Measurements from ENCODE around the gene DNMT3B. TPM values are rescaled to one million over a fixed set of nuclear protein-coding genes. Genes with fewer than 3 reads are reported as not detected.

DNMT3B gene
- total RNA-seq, 2 donors from 2014 or later = 0.38 to 0.56 TPM

DNA sequence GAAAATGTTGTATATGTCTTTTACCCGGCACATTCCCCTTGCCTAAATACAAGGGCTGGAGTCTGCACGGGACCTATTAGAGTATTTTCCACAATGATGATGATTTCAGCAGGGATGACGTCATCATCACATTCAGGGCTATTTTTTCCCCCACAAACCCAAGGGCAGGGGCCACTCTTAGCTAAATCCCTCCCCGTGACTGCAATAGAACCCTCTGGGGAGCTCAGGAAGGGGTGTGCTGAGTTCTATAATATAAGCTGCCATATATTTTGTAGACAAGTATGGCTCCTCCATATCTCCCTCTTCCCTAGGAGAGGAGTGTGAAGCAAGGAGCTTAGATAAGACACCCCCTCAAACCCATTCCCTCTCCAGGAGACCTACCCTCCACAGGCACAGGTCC lies 46.3 kb downstream of the DNMT3B start:
- no peak for DNase-seq (ENCODE audit: low spot score)
- intact Hi-C loops (cut with DNase I) = no loop called here

DNA sequence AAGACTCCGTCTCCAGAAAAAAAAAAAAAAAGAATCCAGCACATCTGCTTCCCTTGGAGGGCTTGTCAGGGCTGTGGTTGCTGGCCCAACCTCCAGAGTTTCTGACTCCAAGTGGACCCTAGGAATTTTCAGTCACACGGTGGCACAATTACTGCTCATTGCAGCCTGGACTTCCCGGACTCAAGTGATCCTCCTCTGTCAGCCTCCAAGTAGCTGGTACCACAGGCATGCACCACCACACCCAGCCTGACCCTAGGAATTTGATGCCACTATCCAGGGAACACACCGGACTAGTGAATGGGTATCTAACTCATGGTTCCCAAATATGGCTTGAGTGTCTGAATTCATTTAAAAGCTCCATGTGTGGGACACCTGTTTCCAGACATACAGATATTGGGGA lies 47.7 kb downstream of the DNMT3B start:
- DNase-seq (ENCODE audit: low spot score) = no peak
- intact Hi-C loops (cut with DNase I) = no loop called here

DNA sequence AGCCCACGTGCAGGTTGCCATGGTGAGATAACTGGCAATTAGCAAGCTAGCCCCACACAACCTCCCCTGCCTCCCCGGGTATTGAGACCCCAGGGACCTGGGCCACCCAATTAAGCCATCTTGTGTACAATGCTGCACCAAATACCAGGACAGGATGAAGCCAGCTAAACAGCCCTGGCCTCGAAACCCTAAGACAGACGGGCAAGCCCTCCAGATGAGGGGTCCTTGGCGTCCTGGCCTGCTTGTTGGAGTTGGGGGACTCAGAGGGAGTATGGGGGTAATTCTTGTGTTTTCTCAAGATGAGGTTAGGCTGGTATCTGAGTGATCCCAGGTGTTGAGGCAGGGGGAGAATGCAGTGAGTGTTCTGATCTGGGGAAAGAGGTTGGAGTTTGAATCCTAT lies 48.8 kb downstream of the DNMT3B start:
- intact Hi-C loops (cut with DNase I) = no loop called here
- DNase-seq (ENCODE audit: low spot score) = peak; percentile 14

DNA sequence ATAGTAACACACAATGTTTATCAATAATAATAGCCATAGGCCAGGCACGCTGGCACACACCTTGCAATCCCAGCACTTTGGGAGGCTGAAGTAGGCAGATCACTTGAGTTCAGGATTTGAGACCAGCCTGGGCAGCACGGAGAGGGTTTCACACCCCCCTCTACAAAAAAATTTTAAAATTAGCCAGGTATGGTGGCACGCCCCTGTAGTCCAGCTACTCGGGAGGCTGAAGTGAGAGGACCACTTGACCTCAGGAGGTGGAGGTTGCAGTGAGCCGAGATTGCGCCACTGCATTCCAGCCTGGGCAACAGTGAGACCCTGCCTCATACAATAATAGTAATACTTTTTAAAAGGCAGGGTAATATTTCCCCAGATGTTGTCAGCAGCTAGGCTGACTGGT lies 49.7 kb downstream of the DNMT3B start:
- intact Hi-C loops (cut with DNase I) = no loop called here
- DNase-seq (ENCODE audit: low spot score) = peak; percentile 35

DNA sequence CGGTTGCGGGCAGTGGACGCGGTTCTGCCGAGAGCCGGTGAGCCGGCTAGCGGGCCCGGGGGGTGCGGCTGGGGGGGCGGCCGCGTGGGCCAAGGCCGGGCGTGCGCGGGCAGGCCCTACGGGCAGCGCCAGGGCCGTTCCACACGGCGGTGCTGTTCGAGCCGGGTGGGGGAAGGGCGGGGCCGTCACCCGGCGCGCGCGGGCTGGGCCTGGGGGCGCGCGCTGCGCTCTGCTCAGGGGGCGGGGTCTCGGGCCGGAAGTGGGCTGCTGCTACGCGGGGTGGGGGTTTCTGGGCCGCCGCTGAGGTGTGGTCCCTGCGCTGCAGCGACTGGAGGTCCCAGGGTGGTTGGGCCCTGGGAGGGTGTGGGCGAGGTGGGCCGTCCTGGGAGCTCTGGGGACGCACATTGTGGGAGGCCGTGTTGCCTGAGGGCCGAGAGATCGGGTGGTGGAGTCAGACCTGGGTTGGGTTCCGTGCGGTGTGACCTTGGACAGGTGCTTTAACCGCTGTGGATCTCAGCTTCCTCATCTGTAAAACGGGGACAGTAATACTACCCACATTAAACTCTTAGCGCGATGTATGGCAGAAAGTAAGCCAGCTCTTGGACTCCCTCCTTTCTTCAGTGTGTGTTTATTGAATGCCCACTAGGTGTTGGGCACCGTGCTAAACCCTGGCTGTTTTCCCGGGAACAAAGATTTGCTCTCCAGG lies 58.0 kb downstream of the DNMT3B start:
- intact Hi-C loops (cut with DNase I) = no loop called here
- peak; percentile 93 for DNase-seq (ENCODE audit: low spot score)

DNA sequence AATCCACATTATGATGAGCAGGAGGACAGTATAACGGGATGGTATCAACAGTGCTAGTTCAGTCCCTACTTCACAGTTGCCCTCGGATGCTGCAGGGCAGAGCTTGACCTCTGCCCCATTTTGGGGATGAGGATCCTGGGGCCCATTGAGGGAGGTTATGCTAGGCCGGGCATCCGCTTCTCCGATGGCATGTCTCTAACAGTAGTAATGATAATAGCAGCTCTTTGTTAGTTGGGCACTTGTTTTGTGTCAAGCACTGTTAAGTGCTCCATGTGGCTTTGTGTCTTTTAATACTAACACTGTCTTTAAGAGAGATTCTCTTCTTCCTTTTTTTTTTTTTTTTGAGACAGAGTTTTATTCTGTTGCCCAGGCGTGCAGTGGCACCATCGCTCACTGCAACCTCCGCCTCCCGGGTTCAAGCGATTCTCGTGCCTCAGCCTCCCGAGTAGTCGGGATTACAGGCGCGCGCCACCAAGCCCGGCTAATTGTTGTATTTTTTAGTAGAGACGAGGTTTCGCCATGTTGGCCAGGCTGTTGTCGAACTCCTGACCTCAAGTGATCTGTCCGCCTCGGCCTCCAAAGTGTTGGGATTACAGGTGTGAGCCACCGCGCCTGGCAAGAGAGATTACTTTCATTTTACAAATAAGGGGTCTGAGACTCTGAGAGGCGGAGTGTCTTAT lies 58.7 kb downstream of the DNMT3B start:
- no peak for DNase-seq (ENCODE audit: low spot score)
- intact Hi-C loops (cut with DNase I) = no loop called here

DNA sequence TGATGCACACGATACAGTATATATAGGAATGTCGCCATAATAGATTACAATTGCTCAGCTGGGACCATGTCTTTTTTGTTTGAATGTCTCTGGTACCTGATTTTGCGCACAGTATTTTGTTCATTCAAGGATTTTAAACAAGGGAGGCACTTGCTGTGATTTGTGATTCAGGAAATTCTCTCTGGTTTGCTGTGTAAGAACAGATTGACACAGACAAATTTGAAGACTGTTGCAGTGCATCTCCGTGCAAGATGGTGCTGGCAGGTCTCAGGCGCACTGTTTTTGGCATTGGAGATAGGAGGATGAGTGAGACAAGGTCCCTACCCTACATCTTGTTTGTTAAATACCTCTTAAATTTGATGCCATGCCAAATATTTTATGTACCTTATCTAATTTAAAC lies 60.0 kb downstream of the DNMT3B start:
- DNase-seq (ENCODE audit: low spot score) = no peak
- intact Hi-C loops (cut with DNase I) = no loop called here

DNA sequence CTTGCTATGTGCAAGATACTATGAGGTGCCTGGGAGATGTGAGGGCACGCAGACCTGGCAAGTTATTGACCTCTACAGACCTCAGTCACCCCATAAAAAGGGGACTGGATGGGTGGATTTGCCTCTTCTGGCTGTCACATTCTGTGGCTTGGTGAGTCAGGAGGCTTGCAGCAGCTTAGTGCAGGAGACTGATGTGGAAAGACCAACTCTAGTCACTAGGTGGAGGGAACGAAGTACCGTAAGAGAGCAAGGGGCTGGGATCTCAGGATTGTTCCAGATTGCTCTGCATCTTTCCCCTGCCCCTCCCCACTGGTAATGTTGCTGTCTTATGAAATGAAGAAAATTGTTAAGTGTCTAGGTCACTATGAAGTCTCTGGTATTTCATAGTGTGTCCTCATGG lies 60.9 kb downstream of the DNMT3B start:
- DNase-seq (ENCODE audit: low spot score) = no peak
- intact Hi-C loops (cut with DNase I) = no loop called here

DNA sequence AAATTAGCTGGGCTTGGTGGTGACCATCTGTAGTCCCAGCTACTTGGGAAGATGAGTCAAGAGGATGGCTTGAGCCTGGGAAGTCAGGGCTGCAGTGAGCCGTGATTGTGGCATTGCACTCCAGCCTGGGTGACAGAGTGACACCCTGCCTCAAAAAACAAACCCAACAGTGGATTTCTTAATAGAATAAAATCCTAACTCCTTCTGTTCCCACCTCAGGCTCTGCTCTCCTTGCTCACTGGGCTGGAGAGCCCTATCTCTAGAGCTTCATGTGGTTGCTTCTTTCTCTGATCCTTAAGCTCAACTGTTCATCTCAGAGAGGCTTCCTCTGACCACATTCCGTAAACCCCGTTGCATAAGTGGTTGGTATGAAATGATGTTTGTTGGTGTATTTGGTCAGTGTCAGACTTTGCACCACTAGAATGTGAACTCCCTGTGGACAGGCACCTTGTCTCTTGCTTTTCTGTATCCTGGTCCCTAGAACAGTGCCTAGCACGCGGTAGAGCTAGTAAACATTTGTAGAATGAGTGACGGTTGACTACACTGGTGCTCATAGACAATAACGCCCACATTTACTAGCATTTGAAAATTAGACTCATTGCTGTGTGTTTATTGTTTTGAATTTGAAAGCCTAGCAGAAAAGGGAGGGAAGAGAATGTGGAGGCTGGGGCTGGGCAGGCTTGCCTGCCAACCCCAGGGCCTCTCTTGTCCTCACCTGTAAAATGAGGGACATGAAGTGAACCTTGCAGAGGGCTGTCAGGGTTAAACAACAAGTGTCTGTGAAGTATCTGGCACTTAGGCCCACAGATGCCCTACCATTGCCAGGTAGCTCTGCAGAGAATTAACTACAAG lies 61.8 kb downstream of the DNMT3B start:
- intact Hi-C loops (cut with DNase I) = no loop called here
- DNase-seq (ENCODE audit: low spot score) = no peak

DNA sequence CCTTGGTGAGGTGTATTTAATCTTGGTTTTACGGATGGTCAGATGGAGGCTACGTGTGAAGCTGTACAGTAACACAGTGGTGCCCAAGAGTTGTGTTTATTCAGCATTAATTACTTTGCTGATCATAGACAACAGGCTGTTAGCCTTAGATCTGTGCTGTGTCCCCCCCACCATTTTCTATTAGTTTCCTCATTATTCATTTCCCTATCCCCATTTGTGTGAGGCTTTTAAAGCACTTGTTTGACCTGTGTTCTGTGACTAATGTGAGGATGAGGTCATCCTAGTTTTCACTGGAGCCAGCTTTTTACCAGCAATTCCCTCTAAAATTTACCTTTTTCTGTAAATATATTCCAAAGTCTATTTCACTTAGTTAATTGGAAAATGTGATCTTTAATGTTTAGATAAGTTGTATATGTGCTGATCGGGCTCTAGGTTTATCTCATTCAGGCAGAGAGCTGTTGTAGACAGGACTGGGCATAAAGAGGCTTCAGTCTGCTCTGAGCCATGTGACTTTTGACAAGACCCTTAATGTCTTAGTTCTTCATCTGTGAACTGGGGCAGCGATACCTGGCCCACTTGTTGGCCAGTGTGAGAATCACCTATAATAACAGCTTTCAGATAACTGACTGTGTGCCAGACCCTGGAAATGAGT lies 66.0 kb downstream of the DNMT3B start:
- intact Hi-C loops (cut with DNase I) = loop anchor here in 1 of 2 donors (1.0 kb wide), 1 partner anchor 29 kb away; no protein-coding TSS in a partner anchor
- no peak for DNase-seq (ENCODE audit: low spot score)

DNA sequence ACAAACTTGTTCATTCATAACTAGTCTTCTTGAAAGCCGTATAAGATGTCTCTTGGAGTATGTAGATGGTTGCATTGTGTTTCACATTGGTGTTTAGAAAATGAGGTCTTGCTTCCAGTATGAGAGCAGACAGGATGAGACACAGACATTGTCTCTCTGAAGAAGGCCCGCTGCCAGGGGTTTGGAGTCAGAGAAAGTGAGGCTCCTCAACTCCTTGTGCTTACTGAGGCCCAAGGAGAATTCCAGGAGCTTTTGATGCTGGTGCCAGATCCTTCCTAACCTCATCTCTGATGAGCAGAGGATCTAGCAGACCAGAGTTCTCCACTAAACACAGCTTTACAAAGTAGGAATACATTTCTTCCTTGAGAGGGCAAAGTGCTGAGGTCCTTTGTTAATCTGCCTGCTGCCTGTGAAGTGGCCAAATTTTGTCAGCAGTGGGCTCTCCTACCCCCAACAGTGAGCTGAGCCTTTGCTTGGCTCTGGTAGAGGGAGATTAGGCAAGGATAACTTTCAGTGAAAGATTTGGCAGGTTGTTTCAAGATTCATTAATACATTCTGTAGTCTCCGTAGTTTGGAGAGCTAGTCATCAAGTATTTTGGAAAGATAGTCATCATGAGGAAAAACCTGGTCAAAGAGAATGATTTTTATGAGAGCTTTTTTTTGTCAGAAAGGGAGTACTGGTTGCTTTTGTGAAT lies 67.3 kb downstream of the DNMT3B start:
- DNase-seq (ENCODE audit: low spot score) = no peak
- intact Hi-C loops (cut with DNase I) = no loop called here

DNA sequence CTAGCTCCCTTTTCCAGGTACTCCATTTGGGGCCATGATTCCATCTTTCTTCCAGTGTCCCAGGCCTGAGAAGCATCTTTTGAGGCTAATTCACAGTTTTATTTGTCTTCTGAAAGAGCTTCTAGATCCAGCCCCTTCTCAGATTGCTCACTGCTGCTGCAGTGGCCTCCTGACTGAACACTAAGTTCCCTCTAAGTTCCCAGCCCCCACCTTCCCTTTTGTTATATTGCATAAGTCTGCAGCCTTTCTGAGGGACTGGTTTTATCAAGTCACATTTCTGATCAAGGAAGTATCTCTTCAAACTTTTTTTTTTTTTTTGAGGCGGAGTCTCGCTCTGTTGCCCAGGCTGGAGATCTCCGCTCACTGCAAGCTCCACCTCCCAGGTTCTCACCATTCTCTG lies 68.3 kb downstream of the DNMT3B start:
- intact Hi-C loops (cut with DNase I) = no loop called here
- DNase-seq (ENCODE audit: low spot score) = no peak

DNA sequence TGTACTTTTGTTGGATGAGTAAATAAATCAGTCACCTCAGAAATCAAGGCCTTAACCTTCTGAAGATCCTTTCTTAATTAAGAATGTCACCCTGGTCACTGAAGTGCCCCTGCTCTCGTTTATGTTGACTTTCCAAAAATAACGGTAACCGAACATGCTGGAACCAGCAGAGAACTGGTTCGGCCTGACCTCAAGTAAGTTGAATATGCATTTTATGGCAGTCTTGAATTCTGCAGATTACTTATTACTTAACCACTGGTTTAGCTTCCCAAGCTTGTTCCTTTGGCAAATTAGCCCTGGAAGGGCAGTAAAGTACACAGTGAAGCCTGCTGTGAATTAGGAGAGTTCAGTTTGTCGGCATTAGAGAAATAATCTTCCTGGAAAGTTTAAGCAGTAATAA lies 69.8 kb downstream of the DNMT3B start:
- intact Hi-C loops (cut with DNase I) = no loop called here
- DNase-seq (ENCODE audit: low spot score) = no peak

DNA sequence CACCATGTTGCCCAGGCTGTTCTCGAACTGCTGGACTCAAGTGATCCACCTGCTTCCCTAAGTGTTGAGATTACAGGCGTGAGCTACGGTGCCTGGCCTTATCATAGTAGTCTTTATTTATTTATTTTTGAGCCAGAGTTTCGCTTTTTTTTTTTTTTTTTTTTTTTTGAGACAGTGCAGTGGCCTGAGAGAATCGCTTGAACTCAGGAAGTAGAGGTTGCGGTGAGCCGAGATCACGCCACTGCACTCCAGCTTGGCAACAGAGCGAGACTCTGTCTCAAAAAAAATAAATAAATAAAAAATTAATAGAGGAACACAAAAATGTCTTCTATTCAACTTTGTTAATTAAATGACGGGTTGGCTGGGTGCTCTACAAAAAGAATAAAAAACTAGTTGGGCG lies 70.5 kb downstream of the DNMT3B start:
- intact Hi-C loops (cut with DNase I) = no loop called here
- no peak for DNase-seq (ENCODE audit: low spot score)

DNA sequence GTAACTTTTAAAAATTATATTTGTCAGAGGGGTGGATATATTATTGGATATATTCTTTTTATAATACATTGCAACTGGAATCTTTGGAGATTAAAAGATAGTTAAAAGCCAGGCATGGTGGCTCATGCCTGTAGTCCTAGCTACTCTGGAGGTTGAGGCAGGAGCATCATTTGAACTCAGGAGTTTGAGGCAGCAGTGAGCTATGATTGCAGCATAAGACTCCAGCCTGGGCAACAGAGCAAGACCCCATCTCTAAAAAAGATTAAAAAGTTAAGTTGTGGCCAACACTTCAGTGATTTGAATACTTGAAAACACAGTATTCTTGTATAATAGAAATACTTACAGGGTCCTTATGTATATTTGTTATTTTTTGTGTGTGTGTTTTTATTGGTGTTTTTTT lies 72.8 kb downstream of the DNMT3B start:
- intact Hi-C loops (cut with DNase I) = no loop called here
- no peak for DNase-seq (ENCODE audit: low spot score)

DNA sequence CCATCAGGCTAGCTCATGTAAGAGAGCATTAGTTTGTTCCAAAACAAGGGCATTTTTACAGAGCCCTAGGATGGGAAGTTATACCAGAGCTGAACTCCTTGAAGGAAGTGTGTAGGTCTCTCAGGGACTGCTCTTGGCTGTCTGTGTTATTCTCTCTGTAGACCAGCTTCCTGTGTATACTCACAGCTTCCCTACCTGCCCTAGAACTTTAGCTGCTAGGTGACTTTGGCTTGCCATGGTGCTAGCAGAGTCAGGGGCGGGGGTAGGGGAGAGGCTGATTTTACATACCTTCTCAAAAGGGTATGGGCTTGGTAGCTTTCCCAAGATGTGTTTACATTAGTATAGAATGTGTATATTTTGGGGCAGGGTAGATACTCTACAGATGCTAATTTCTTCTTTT lies 75.0 kb downstream of the DNMT3B start:
- intact Hi-C loops (cut with DNase I) = no loop called here

DNA sequence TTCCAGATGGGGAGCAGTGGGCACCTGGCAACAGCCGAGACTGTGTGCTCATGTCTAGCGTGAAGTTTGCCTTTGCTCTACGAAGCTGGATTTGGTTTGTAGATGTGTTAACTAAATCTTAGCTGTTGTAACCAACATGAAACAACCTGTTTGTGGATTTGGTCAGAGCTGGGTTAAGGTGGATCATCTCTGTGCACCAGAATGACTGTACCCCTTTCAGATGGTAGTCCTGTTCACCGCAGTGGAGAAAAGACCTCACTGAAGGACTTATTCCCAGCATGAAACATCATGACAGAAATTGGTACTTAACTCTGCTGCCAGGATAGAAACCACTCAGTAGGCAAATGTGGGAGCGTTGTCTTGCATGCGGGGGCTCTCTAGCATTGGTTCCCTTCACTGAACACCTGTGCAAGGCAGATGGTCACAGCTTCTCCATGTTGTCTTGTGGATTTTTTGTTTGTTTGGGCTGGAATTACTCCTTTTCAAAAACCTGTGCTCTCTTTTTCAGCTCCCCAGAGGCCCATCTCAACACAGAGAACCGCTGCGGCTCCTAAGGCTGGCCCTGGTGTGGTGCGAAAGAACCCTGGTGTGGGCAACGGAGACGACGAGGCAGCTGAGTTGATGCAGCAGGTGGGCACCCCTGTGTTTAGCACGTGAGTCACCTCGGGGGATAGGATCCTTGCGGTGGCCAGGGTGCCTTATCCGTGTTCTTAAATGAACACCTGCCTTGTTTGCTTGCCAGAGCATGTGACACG lies 77.2 kb downstream of the DNMT3B start:
- DNase-seq (ENCODE audit: low spot score) = no peak
- intact Hi-C loops (cut with DNase I) = no loop called here

More for the DNA sequence above, 75.0 kb downstream of the DNMT3B start:
- no peak for DNase-seq (ENCODE audit: low spot score)

DNA sequence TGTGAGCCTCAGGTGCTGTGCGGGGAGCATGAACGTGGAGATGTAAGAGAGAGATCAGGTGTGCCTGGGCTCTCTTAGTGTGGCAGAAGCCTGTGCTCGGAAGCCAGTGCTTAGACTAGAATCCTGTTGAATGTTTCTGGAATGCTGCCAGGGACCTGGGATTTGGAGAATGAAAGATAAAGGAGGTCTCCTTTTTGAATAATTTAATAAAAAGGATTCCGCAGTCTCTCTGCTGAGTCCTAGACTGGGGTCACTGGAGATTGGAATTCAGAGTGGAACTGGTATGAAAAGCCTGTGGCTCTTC lies 77.7 kb downstream of the DNMT3B start:
- intact Hi-C loops (cut with DNase I) = no loop called here
- DNase-seq (ENCODE audit: low spot score) = no peak

DNA sequence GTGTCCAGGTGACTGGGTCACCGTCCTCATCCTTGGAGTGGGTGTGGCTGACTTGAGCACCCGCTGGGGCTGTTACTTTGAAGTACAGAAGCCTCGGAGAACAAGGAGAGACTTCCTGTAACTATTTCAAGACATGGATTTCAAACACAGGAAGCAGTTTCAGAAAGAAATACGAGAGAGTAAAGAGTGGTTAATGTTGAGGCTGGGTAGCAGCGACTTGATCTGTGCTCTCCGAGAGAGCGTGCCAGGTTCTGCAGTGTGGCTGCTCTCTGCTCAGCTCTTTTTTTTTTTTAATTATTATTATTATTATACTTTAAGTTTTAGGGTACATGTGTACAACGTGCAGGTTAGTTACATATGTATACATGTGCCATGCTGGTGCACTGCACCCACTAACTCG lies 79.0 kb downstream of the DNMT3B start:
- DNase-seq (ENCODE audit: low spot score) = no peak
- intact Hi-C loops (cut with DNase I) = no loop called here
